Measurements from ENCODE around the gene ATP11A.
"Not testable (repeated sequence)": the region's sequence is repeated elsewhere in the genome, so short reads cannot be mapped to it uniquely, and the experiment has no call there.

ATP11A gene

DNA sequence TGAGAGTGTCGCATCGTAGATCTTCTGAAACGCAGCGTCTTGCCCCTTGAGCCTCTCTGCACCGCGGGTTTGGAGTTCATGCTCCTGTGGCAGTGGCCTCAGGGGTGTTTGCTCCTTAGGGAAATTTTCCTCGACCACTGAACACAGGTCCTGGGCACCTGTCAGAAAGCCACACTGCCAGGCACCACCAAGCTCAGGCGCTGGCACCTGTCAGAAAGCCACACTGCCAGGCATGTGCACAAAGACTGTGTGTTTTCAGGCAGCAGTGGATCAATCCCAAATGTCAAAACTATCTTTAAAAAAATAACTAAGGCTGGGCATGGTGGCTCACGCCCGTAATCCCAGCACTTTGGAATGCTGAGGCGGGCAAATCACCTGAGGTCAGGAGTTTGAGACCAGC is 87.1 kb downstream of the ATP11A start:
- no peak for DNase-seq (ENCODE audit: low spot score)

DNA sequence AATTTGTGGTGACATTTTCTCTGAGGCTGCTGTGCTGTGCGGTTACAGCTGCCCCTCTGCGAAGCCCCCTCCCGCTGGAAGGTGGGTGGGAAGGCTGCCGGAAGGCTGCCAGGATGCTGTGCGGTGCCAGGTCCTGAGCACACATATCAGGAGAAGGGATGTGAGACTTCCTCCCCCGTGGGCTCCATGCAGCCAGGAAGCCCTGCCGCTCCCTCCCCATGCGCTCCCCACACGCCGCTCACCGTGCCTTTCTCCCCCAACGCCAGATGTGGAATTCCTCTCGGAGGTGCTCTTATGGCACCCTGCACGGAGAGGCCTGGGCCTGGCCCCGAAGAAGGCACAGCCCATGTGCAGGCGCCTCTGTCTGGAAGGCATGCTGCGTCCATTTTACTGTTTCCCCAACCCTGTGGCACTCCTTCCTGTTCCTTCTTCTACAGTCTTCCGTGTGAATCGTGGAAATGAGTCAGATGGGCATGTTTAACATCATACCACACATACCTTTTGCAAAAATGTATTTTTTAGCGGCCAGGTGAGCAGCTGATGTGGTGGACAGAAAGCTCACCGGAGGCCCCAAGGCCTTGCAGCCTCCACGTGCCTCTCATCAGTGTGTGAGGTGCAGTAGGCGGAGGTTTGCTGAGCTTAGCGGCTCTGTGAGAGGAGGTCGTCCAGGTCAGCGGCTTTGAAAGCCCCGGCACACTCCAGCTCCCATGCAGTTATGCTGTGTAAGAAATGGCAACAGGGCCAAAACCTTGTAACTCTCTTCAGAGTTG is 88.0 kb downstream of the ATP11A start:
- no peak for DNase-seq (ENCODE audit: low spot score)

DNA sequence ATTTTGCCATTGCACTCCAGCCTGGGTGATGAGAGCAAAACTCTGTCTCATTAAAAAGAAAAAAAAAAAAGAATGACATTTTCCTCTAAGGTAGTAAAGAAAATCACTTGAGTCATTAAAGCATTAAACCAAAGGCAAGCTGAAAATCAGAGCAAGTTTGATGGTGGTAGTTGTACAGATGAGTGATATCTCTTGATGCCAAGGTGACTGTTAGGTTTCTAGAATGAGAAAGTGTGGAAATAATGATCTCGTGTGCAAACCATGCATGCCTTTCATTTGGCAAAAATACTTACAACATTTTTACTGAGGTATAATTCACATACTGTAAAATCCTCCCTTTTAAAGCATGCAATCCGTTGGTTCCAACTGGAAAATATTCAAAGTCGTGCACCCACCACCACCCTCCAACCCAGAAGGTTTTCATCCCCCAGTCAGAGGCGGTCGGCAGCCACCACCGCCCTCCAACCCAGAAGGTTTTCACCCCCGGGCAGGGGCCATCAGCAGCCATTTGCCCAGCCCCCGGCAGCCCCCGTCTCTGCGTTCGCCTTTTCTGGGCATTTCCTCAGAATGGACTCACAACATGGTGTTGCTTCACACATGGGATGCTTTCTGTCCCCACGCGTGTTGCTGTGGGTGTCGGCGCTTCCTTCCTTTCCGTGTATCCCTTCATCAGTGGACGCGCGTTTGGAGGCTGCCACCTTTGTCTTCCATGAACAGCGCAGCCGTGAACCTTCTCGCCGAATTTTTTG is 90.2 kb downstream of the ATP11A start:
- DNase-seq (ENCODE audit: low spot score), result no peak

DNA sequence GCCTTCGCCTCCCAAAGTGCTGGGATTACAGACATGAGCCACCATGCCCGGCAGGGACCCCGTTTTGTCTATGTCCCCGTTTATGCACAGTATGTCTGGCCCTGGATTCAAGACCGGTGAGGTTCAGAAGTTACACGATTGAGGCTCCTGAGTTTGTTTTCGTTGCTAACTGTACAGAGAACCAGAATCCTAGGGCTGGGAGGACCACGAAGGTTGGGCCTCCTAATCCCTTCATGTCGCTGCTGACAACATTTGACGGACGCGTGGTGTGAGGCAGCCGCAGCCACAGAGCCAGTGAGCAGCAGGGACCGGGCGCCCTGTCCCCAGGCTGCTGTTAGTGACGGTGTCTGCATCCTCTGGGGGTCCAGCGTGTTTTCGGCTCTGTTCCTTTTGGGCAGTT is 91.4 kb downstream of the ATP11A start:
- no peak for DNase-seq (ENCODE audit: low spot score)

DNA sequence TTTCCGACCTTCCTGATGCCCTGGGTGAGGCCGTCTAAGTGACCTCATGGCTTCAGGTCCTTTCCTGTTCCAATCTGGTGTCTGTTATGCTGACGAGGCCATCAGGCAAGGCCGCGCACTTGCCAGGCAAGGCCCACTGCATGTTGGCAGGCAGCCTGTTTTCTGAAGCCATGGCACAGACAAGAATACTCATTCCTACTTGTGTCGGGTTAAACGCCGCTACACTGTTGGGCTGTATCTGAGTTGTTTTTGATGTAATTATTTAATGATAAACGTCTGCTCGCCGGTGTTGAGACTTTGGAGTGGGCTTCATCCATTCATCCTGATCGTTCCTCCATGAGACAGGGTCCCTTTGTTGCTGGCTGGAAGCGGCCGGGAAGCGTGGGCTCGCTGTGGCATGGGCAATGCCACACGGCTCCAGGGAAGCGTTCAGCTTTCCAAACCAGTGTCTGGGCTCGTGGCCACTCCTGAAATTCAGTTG is 92.1 kb downstream of the ATP11A start:
- DNase-seq (ENCODE audit: low spot score), result no peak

DNA sequence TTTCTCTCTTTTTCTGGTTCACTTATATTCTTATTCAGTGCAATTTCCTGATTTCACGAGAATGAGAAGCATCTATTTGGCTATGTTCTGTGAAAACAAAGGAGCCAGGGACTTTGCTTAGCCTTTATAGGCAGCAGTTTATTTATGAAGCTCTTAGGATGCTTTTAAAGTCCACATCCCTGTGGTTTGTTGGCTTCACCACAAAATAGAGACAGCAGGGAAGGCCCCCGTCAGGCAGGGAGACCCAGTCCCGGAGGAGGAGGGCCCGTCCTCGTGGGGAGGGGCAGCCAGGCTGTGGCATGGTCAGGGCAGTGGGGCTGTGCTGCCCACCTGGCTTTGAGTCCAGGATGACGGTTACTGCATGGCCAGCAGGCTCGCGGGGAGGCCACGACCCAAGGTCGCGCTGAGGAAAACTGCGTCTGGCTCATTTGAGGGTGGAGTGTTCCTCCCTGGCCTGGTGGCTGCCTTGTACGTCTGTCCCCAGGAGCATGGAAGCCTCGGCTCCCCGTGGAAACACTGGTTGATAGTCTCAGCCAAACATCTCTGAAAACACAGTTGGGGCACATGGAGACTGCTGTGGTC is 92.7 kb downstream of the ATP11A start:
- DNase-seq (ENCODE audit: low spot score), result no peak

DNA sequence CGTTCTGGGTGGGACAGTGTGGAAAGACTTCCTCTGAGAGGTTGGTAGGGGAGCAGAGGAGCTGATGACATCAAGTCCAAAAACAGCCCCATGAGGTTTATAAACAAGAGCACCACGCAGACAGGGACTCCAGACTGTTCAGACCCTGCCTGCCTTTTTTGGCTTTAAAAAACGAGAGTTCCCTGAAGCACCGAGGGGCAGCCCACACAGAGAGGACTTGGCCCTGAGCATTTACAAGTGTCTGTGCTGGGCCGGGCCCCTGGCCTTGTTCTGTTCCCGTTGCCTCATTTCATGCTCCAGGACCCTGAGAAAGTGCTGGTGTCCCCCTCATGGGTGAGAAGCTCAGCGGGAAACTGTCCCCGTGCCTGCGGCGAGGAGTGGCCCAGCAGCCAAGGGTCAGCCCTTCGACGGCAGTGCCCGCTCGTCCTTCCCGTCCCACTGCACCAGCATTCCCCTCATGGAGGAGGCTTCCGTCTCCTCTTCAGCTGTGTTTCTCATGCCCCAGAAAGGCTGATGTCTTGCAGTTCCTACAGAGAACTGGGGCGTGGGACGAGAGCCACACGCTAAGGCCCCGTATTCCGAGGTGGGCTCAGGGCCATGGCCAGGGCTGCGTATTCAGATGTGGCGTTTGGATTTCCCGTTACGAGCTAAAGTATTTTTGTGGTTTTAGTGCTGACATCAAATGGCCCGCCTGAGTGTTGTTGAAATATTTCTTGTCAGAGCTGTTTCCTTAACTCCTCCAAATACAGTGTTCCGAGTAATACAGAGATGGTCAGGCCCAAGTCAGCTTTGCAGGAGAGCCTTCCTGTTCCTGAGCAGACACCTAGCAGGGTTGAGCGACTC is 93.5 kb downstream of the ATP11A start:
- DNase-seq (ENCODE audit: low spot score), result no peak

DNA sequence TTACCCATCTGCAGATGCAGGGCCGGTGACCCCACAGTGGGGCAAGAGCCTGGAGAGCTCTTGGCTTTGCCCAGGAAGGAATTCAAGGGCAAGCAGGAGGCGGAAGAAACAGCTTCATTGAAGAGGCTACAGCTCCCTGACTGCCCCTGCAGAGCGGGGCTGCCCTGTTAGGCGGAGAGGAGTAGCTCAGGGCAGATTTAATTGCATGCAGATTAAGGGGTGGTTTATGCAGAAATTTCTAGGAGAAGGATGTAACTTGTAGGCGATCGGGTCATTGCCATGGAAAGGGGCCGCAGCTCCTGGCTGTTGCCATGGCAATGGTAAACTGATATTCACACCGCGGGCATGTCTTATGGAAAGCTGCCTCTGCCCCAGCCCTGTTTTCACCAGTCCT is 94.1 kb downstream of the ATP11A start:
- DNase-seq (ENCODE audit: low spot score), result no peak

DNA sequence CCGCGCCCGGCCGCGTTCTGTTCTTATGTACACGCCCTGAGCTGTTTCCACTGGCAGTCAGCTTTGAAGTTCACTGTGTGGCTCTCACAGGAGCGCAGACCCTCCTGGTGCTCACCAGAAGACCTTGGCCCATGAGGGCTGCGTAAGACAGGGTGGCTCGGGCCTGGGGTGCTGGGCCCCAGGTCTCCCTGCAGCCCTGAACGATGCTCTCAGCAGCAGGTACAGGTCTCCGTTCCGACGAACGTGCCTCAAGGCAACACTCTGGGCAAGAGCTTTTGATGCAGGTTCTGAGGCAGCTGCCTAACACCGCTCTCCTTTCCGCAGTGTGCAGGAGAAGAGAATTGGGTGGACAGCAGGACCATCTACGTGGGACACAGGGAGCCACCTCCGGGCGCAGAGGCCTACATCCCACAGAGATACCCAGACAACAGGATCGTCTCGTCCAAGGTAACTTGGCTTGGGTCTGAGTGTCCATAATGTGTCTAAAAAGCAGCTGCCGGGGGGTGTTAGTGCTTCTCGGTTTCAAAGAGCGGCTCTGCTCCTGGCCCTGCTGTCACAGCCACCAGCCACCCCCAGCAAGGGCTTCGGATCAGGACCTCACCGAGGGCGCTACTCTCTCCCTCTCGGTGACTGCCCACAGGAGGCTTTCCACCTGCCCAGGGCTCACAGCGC is 95.1 kb downstream of the ATP11A start:
- no peak for DNase-seq (ENCODE audit: low spot score)

DNA sequence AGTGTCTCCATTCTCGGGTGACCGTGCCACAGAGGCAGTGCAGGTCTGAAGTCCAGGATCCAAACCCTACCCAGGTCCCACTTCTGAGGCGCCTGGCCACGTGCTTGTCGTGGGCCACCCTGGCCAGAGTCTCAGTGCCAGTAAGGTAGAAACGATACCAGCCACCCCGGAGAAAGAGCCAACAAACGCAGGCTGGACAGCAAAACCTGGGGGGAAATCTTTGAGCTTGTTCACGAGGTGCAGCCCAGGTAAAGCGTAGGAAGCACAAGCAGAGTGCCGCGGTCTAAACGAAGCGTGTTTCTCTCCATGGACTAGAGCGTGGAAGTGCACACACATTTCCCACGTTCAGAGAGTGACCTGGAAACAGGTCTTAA is 95.6 kb downstream of the ATP11A start:
- no peak for DNase-seq (ENCODE audit: low spot score)

DNA sequence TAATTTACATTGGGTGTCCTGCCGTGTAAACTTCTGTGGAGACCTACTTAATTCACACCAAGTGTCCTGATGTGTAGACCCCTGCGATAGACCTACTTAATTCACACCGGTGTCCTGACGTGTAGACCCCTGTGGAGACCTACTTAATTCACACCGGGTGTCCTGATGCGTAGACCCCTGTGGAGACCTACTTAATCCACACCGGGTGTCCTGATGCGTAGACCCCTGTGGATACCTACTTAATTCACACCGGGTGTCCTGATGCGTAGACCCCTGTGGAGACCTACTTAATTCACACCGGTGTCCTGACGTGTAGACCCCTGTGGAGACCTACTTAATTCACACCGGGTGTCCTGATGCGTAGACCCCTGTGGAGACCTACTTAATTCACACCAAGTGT is 97.0 kb downstream of the ATP11A start:
- not testable (repeated sequence) for DNase-seq (ENCODE audit: low spot score)

DNA sequence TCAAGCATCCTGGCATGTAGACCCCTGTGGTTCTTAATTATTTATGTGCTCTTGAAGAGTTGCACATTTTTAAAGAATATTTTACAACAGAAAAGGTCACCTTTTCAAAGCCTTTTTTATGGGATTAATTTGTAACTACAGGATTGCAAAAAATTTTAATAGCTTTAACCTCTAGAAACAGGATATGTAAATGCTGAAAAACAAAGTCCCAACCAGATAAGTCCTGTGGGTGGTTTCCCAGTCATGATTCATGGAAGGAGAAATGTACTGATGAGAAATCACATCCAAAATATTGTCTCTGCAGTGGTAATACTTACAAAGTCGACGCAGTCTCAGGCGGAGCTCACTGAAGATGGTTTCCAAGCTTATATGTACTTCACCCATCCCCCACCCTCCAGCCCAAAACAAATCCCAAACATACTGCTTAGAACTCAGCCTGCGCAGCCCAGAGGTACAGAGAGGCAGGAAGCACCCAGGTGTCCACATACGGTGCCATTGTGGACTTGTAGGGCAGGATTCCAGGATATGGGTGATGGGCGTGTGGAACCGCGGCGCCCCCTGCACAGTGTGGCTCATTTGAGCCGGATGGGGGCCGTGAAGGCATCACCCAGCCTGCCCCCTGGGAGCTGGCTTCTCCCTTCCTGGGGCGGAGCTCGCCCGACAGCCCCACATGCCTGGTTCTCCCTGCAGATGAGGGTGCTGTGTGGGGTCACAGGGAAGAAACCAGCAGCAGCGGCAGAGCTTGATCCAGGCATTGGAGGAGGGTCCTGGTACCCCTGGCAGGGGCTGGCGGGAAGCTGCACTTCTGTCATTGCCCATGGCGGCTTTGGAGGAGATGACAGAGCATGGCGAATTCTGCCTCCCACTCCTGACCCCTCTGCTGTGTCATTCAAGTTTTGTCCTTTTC is 101.2 kb downstream of the ATP11A start:
- DNase-seq (ENCODE audit: low spot score), result no peak

DNA sequence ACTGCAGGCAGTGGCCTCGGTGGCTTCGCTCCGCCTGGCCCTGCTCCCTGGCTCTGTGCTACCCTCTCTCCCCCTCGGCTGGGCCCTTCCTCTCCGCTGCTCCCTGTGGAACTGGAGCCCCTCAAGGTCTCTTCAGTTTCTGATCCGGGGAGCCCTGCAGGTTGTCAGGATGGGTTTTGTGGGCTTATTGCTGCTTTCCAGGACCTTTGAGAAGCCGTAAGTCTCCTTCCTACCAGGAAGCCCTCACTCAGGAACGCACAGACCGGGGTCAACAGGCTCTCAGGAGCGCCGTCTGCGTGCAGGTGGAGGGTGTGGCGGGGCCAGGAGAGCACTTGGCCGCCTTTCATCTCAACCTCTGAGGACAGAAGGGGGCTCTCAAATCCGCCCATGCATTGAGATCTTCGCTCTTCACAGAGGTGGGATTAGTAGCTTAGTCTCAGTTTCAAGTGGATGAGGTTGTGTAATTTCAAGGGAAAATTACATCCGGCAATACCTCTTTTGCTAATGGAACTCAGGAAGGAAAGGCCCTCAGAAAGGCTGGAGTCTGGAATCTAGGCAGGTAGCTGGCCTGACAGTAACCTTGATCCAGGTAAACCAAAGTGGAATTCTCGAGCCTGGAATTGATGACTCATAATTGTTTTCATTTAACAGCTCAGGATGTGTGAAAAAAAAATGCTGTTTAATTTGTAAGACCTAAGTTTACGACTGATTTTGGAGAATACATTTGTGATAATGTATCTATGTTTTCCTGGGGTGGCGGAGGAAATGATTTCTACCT is 102.0 kb downstream of the ATP11A start:
- no peak for DNase-seq (ENCODE audit: low spot score)

DNA sequence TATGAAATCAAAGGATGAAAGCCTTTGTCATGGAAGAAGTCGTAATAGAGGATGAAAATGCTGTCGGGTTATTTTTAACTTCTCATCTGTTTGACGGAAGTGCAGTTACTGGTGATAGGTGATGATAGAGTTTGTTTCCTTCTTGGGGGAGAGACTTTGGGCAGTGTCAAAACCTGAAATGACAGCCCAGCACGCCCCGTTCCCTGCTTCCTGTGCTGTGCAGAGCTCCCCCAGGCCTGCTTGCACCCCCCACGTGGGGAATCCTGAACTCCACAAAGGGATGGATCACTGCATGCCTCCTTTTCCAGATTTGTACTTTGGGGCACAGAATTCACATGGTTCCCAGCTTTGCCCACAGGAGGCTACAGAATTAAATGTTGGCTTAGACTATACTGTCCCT is 102.7 kb downstream of the ATP11A start:
- no peak for DNase-seq (ENCODE audit: low spot score)

DNA sequence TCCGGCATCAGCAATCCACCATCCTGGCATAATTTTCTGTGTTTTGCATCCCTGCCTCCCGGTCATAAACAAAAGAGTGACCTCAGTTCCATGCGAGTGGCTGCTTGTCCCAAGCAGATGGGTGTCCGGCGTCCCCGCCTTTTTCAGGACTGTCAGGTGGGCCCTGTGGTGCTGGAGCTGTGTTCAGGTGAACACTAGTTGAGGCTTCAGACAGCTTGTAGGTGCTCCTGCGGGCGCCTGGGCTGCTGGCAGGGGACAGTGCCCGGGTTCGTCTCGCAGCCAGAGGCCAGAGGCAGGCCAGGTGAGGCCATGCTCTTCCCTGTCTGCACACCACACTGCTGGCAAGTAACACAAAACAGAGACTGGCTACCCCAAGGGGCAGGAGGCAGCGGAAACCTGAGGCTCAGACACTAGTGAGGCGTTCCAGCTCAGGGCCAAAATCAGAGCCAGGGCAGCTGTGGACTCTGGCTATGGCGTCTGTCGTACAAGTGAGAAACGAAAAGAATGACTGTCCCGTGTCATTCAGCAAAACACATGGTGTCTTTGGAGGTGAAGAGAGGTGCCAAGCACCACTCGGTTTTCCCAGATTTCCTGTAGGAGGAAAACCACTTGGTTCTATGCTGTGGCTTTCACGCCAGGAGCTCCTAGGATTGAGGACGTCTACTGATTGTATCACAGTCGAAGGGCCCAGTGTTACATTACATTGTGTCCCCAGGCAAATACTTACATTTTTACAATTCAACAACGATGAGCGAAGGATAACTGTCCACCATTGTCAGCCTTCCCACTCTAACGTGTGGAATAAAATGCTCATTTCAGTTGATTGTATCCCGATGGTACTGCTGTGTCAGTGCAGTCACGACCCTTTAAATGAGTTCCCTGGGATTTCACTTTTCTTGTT is 104.0 kb downstream of the ATP11A start:
- DNase-seq (ENCODE audit: low spot score), result no peak

DNA sequence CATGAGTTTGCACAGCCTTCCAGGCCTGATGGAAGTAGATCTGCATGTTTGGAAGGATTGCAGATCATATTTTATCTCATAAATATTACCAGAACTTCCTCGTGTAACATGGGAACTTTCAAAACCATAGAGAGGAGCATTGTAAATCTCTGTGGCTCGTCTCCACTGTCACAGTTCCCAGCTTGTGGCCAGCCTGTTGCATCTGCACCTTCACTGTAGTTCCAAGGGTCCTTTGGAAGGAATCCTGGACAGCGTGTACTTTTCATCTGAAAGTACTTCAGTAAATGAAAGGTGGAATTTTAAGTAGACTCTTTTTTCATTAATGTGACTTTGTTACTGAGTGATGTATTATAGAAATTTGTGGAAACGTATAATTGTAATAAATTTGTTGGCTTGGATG is 105.4 kb downstream of the ATP11A start:
- no peak for DNase-seq (ENCODE audit: low spot score)

DNA sequence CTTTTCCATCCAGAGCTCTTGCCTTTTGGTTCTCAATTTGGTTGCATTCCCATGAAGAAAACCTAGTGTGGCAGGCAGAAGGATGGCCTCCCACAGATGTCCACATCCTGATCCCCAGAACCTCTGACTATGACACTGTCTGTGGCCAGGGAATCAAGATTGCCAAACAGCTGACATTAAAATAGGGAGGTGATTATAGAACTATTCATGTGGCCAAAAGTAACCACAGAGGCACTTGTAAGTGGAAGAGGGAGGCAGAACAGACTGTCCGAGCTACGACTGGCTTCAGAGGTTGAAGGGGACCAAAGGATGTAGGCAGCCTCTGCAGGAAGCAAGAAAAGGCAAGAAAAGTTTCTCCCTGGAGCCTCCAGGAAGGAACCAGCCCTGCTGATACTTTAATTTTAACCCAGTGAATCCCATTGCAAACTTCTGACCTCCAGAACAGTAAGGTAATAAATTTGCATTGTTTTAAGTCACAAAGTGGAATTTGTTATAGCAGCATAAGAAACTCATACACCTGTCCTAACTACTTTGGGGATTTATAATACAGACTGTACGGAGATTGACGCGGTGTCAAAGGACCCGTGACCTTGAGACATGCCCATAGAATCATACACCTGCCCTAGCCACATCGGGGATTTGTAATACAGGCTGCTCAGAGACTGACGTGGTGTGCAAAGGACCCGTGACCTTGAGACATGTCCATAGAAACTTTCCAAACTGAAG is 106.5 kb downstream of the ATP11A start:
- DNase-seq (ENCODE audit: low spot score), result no peak

DNA sequence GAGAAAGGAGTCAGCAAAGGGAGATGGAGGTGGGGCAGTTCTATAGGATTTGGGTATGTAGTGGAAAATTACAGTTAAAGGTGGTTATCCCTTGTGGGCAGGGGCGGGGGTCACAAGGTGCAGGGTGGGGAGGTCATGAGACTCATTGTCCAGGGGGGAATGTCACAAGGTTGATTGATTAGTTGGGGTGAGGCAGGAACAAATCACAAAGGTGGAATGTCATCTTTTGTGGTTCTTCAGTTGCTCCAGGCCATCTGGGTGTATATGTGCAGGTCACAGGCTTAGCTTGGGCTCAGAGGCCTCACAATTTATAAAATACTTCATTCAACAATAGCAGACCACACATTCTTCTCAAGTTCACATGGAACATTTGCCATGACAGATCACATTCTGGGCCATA is 109.6 kb downstream of the ATP11A start:
- DNase-seq (ENCODE audit: low spot score), result no peak

Measured in D341Med (cell line).